CD4-positive, alpha-beta T cell treated with Interleukin-15 for 1 hour (primary cell): ENCODE results near the gene SEPHS2.
A peak's percentile ranks its signal among the peaks of the same experiment; 100 is the strongest.

Source experiments
- DNase-seq: peaks from one replicate; pipeline ENCODE4 v3.0.0-alpha.2; 2020

The SEPHS2 gene

DNA sequence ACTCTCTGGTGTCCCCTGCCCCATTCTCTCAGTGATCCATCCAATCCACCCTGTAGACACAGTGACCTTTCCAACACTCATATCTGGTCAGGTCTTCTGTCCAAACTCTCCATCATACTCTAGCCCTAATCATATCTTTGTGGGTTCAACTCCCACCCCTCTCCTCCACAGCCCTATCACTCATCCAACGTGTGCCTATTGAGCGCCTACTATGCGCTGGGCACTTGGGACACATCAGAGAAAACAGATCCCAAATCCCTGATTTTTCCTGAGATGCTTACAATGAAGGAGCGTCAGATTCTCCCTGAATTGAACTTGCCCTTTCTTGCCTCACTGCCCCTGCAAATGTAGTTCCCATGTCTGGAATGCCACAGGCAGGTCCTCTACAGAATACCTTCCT lies 17.6 kb downstream of the SEPHS2 start:
- DNase-seq = no peak

DNA sequence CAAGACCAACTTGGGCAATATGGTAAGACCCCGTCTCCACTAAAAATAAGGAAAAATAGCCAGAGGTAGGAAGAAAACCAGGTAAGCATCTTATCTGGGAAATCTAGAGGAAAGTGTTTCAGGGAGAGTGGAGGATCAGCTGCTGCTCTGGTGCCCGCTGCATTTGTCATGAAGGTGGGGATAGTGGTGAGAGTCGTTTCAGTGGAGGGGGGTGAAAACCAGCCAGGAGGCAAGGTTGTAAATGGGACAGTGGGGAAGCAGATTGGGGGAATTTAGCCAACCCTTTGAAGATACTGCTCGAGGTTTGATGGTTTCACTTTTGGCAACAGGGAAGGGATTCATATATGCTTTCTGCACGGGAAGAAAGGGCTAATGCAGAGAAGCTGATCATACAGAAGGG lies 24.7 kb downstream of the SEPHS2 start:
- DNase-seq = no peak

DNA sequence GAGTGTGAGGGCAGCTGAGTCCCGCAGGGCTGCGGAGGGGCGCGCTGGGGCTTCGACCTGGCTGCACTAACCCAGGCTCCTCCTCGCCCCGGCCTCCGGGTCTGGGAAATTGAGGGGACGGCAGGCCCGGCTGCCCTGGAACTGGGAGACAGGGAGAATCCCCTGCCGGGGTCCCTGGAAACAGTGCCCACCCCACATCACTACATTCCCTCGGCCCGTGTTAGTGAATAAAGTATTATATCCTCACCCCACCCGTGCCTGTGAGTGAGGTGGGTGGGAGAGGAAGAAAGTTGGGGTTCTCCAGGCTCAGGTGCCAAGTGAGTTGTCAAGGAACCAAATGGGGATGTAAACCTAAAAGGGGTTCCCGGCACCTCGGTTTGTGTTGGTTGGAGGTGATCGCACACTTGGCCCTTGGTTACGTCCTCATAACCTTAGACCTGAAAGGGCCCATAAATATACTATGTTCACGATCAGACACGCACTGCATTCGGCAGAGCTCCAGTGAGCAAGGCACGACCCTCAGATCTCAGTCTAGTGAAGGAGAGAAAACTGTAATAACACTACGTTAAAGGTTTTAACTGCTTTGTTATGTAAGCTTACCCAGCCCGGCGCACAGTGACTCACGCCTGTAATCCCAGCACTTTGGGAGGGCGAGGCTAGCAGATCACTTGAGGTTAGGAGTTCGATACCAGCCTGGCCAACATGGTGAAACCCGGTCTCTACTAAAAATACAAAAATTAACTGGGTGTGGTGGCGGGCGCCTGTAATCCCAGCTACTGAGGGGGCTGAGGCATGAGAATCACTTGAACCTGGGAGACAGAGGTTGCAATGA lies 27.1 kb downstream of the SEPHS2 start:
- no peak for DNase-seq

DNA sequence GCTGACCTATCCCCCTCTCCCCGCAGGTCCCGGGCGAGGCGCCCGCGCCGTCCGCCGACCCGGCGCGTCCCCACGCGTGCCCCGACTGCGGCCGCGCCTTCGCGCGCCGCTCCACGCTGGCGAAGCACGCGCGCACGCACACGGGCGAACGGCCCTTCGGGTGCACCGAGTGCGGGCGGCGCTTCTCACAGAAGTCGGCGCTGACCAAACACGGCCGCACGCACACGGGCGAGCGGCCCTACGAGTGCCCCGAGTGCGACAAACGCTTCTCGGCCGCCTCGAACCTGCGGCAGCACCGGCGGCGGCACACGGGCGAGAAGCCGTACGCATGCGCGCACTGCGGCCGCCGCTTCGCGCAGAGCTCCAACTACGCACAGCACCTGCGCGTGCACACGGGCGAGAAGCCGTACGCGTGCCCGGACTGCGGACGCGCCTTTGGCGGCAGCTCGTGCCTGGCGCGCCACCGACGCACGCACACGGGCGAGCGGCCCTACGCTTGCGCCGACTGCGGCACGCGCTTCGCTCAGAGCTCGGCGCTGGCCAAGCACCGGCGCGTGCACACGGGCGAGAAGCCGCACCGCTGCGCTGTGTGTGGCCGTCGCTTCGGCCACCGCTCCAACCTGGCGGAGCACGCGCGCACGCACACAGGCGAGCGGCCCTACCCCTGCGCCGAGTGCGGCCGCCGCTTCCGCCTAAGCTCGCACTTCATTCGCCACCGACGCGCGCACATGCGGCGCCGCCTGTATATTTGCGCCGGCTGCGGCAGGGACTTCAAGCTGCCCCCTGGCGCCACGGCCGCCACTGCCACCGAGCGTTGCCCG lies 27.9 kb downstream of the SEPHS2 start:
- DNase-seq = peak; percentile 93

DNA sequence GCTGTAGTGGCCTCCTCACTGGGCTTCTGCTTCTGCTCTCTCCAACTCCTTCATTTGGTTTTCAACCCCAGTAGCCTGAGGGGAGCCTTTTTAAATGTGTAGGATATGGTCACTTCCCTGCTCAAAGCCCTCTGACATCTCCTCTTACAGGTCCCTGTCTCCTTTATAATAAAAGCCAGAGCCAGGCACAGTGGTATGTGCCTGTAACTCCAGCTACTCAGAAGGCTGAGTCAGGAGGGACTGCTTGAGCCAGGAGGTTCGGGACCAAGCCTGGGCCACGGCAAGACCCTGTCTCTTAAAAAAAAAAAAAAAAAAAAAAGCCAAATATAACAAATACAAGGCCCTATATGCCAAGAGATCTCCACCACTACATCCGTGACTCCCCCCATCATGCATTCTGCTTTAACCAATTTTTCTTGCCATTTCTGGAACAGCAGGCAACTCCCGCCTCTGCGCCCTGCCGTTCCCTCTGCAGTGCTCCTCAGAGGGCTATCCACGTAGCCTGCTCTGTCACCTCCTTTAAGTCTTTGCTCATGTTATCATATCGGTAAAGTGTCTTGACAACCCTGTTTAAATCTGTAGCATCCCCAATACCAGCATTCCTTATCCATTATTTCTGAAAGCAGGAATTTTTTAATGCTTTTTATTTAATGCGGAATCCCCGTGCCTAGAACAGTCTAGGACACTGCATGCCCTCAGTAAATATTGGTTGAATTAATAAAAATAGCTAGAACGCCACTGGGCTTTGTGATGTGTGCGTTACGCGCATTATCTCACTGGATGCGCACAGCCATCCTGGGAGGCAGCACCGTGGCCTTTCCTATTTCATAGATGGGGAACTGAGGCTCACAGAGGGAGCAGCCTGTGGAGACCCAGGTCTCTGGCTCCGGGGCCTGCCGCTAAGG lies 28.8 kb downstream of the SEPHS2 start:
- no peak for DNase-seq

DNA sequence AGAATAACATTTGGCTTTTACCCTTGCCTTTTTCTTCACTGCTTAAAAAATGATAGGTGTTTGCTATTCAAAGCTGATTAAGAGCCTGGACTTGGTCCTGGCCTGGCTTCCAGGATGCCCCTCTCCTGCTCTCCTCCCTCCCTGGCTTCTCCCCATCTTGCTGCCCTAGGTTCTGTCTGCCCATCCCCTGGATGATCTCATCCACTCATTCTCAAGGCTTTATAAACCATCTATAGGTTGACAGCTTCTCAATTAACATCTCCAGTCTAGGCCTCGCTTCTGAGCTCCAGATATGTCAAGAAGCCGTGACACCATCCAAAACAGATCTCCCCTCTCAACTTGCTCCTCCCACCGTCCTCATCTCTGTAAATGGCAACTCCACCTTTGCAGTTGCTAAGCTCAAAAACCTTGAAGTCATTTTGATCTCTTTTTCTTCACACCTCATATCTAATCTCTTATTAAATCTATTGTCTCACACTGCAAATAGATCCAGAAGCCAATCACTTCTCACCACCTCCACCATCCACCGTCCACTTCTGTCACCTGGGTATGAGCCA lies 29.5 kb downstream of the SEPHS2 start:
- DNase-seq = no peak

DNA sequence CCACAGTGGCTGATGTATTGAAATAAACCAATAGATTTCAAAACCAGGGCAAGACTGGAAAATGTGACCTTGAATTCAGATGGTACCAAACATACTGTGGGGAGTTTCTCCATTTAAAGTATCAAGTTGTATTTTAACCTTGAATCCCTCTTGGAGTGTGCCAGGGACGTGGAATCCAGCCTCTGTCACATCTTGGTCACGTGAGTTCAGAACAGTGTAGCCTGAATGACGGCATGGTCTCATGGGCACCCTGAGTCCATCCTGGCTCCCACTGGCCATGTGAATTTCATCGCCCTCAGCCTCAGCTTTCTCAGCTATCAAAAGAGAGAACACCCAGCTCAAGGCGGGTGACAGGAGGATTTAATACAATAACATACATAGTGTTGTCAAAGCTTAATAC lies 31.5 kb downstream of the SEPHS2 start:
- no peak for DNase-seq

DNA sequence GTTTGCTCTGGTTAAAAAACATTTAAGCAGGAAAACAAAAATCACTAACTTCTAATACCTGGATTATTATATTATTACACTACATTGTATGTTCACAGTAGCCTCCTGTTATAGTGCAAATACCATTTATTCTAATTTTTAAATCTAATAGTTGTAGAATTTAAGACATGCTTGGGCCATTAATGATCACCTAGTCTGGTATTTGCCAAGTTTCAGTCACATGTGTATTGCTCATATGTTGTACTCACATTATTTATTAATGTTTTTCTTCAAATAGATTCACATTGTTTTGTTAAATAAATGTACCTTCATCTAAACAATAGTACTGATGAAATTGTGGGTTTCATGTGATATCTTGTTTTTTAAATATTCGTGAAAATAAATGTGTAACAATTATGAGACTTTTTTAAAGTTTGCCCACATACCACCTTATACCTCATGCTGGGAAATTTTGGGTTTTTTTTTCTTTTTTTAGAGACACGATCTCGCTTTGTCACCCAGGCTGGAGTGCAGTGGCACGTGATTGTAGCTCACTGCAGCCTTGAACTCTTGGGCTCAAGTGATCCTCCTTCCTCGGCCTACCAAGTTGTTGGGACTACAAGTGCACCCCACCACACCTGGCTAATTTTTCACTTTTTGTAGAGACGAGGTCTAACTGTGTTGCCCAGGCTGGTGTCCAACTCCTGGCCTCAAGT lies 32.4 kb downstream of the SEPHS2 start:
- no peak for DNase-seq

DNA sequence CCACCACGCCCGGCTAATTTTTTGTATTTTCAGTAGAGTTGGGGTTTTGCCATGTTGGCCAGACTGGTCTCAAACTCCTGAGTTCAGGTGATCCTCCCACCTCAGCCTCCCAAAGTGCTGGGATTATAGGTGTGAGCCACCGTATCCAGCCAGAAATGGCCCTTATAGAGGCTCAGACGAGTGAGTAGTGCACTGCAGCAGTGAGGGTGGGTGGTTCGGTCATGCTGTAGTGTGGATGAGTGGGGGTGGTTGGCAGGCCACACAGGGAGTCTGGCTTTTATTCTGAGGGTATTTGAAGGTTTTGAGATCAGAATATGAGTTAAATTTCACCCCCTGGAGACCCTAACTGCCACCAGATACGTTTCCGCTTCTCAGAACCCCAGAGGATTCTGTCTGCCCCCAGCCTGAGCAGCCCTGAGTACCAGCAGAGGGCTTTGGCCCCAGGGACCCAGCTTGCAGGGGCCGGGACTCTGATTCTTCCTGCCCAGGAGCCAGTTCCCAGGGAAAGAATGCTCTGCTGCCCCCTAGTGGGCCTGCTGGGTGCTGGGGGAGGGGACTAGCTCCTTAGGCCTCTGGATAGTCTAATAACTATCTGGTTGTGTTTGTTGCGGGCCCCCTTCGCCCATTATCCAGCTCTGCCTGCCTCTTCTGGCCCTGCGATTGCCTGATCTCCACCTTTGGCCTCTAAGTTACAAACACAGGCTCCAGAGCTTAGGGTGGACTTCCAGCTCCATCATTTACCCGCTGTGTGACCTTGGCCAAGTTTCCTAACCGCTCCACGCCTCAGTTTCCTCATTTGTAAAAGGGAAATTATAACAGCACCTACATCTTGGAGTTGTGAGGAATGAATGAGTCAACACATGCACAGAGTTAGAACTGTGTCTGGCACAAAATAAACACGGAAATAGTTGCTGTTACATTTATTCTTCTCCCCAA lies 36.3 kb downstream of the SEPHS2 start:
- peak; percentile 87 for DNase-seq

DNA sequence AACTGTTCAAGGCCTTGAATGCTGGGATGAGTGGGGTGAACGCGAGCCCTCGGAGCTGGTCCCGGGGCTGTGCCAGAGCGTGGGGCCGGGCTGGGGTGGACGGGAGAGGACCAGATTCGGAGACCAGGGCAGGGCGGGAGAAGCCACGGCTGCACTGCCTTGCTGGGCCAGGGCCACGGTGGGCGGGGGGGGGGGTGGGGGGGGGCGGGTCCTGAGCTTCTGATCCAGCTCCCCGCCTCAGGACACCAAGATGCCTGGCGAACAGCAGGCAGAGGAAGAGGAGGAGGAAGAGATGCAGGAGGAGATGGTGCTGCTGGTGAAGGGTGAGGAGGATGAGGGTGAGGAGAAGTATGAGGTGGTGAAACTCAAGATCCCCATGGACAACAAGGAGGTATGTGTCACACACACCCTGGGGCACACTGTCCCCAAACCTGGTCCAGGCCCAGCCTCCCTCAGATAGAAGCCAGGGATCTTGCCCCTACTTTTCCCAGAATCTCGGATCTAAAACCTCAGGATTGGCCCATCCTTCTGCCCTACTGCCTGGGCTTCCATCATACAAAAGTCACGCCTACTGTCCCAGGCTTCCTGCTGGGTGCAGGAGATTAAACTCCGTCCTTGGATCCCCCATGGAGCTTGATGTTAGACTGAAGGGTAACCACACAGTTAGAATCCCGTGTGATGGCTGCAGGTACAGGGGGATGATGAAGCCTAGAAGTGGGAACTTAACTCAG lies 37.7 kb downstream of the SEPHS2 start:
- no peak for DNase-seq

DNA sequence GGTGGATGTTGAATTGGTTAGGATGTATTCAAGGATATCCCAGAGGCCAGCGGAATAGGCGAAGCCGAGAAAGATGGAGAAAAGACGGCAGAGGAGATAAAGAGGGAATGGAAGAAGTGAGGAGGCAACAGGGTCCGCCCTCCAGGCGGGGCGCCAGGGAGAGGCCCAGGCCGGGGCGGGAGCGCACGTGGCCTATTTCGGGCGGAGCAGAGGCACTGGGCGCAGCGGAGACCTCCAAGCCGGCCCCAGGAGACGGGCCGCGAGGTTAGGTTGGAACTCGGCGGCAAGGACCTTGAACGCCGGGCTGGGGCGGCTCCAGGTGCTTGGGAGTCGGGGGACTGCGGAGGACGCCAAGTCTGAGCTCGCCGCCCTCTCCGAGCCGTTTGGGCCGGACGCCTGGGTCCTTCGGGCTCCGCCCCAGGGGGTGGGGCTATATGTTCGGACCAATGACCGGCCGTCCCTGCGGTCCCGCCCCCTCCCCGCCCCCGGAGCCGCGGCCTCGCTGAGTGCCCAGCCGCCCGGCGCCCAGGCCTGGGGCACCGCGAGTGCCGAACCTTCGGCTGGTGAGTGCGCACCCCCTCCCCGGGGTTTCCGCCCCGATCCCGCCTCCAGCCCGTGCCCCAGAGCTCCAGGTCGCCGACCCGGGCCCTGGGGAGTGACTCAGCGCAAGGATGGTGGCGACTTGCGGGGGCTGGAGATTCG lies 38.4 kb downstream of the SEPHS2 start, which contains the start of gene ZNF771:
Gene ZNF771 (plus strand): TSS at position 505 of the 702 bp plus-strand sequence. CDS start 448 bp downstream, outside the sequence.
- peak; percentile 86 for DNase-seq

DNA sequence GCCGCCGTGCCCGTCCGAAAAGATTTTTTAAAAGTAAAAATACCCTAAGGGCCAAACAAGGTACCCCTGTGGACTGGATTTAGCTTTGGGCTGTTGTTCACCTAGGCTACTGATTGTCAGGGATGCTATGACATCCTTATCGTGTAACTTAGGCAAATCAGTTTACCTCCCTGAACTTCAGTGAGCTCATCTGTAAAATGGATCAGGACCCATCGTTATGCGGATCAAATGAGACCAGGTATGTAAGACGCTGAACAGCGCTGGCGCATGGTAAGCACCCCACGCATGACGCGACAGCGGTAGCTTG lies 38.9 kb downstream of the SEPHS2 start:
- no peak for DNase-seq

DNA sequence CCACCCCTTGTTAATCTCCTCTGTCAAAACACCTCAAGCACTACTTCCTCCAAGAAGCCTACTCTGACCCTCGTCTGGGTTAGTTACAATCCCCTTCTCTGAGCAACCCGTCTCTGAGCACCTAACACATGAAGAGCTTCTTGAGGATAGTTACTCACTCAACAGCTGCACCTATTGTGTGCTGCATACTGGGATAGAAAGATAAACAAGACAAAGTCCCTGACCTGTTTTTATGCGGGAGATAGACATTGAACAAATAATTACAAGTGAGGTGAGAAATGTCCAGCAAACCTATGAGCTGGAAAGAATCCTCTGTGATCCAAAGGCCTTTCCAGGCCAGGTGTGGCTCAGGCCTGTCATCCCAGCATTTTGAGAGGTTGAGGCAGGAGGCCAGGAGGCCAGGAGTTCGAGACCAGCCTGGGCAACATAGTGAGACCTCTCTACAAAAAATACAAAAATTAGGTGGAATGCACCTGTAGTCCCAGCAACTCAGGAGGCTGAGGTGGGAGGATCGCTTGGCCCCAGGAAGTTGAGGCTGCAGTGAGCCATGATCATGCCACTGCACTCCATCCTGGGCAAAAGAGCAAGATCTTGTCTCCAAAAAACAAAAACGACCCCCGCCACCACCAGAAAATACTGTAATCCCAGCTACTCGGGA lies 43.8 kb downstream of the SEPHS2 start:
- no peak for DNase-seq

DNA sequence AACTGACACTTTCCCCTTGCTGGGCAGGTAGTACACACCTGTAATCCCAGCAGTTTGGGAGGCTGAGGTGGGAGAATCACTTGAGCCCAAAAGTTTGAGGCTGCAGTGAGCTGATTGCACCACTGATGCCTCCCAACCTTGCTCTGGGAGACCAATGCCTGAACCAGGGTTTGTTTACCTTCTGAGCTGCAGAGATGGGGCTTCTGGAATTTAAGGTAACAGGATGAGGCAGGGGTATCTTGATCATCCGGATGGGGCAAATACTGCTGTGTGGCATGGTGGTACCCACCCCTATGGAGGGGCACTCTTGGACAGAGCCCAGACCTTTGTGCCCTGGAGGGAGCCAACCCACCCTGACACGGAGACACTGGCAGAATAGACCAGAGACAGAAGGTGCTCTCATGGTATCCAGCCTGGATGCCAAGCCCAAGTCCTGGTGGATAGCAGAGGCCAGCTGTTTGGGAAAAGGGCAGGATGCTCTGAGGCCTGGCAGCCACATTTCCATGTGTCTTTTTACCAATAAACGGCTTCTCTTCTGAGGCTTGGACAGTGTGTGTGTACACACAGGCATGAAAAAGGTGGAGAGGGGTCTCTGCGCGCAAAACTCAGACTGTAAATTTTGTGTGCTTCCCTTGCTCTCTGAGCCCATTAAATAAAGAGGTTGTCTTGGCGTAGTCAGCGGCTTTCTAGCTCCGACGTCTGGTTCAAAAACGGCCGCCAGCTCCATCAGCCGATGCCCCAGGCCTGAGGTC lies 46.1 kb downstream of the SEPHS2 start:
- no peak for DNase-seq

DNA sequence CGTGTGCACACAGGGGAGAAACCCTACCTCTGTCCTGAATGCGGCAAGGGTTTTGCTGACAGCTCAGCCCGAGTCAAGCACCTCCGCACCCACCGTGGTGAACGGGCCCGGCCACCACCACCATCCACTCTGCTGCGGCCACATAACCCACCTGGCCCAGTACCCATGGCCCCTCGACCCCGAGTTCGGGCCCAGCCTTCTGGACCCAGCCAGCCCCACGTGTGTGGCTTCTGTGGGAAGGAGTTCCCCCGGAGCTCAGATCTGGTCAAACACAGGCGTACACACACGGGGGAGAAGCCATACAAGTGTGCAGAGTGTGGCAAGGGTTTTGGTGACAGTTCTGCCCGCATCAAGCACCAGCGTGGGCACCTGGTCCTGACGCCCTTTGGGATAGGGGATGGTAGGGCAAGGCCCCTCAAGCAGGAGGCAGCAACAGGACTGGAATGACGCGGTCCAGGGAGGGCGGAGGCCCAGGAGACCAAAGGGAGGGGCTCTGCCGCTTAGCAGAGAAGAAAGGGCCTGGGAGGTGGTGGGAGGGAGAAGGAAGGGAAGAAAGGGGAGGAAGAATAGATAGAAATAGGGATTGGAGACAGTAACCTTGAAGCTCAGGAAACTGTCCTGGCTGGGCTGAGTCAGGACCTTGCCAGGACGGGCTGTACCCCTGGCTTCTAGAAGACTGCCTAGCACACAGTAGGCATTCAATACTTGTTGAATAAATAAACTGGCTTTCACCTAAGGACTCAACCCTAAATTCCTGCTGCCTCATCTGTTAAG lies 46.8 kb downstream of the SEPHS2 start:
- DNase-seq = no peak

DNA sequence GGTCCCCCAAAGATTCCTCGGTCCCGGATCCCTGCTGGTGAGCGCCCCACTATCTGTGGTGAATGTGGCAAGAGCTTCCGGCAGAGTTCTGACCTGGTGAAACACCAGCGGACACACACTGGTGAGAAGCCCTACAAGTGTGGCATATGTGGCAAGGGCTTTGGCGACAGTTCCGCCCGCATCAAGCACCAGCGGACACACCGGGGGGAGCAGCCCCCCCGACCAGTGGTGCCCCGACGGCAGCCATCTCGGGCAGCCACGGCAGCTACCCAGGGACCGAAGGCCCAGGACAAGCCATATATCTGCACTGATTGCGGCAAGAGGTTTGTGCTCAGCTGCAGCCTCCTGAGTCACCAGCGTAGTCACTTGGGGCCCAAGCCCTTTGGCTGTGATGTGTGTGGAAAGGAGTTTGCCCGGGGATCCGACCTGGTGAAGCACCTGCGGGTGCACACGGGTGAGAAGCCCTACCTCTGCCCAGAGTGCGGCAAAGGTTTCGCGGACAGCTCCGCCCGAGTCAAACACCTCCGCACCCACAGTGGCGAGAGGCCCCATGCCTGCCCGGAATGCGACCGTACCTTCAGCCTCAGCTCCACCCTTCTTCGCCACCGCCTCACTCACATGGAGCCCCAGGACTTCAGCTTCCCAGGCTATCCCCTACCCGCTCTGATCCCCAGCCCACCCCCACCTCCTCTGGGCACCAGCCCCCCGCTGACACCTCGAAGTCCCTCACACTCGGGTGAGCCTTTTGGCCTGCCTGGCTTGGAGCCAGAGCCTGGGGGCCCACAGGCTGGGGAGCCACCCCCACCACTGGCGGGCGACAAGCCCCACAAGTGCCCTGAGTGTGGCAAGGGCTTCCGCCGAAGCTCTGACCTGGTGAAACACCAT lies 47.7 kb downstream of the SEPHS2 start:
- DNase-seq = no peak
